A204.1 (cell line): ENCODE measurements around the gene CTAG1A.
"Not testable (repeated sequence)": the region's sequence is repeated elsewhere in the genome, so short reads cannot be mapped to it uniquely, and the experiment has no call there.

Source experiments
- FAIRE-seq: peaks from 2 replicates; lab custom pipeline; 2012; peaks lifted over from hg19 to GRCh38; lab: Jason Lieb, UNC

The CTAG1A gene

GRCh38 chrX:154619182-154619581 is 34.2 kb downstream of the CTAG1A start, which contains the start of gene CTAG1B:
Gene CTAG1B, minus strand, starts transcription at chrX:154619282. Its CDS starts 64 bp downstream, at chrX:154619218.
- not testable (repeated sequence) for FAIRE-seq

DNA sequence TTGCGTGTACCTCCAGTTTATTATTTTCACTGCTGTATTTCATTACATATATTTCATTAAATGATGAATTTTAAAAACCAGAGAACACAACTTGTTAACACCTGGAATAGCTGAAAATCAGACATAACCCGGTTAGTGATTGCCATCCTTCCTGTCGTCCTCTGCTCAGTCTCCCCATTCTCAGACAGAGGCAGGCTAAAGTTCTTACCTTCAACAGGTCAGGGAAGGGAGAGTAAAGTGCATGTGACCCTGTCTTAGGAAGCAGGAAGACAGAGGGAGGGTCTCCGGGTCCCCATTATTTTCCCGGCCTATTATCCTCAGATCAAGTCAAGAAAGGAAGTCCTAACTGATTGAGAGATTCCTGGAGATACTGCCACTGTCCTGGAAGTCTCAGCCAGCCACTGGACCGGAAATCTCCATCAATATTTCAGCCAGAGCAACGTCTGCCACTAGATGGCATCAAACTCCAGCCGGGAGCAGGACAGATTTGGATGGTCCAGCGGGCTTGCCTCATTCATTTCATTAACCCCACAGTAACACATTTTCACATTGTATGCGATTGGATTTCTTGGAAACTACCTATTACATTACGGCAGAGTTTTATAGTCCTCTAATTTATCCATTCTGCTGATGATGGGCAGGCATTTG is 36.0 kb downstream of the CTAG1A start:
- peak; percentile 35 for FAIRE-seq

DNA sequence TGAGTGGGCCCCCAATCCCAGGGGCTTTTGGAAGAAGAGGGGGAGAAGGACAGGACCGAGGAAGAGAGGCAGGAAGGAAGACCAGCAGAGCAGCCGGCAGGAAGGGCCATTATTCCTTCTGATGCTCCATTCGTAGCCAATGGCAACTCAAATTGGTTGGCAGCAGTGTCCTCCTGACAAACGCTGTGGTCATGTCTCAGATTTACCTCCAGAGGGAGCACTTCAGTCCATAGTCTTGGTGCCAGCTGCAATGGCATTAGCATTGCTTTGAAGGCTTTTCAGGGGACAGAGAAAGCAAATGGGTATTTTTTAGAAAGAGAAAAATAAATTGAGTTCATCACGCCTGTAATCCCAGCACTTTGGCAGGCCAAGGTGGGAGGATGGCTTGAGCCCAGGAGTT is 44.0 kb downstream of the CTAG1A start:
- not testable (repeated sequence) for FAIRE-seq

- FAIRE-seq, result not testable (repeated sequence)
These were observed 46.0 kb downstream of the CTAG1A start for GRCh38 chrX:154630949-154631348.

GRCh38 chrX:154633661-154634060 is 48.7 kb downstream of the CTAG1A start:
- not testable (repeated sequence) for FAIRE-seq
